ENCODE data around the gene NRDC.

NRDC gene

DNA sequence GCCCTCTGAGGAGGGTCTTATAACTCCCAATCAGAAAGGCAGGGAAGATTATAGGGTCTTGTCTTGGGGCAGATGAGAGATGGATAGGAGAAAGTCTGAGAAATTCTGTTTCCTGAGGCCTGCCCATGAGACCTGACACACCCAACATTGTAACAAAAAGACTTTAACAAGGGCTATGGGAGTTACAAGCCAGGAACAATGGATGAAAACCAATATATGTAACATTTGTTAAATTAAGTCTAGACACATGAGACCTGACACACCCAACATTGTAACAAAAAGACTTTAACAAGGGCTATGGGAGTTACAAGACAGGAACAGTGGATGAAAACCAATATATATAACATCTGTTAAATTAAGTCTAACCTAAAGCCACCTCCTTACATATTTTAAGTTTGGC, 21.8 kb downstream of the NRDC start:
- H3K4me3 ChIP-seq = no peak overlapping the region
- H3K27ac ChIP-seq = no peak overlapping the region
- TF ChIP-seq EZH2 (IDR thresholded peaks at IDR 0.05) (no peak), FOXP2 (optimal IDR thresholded peaks at IDR 0.05; ENCODE audit: control extremely low read depth, extremely low read length, insufficient read depth) (no peak), POLR2AphosphoS5 (IDR thresholded peaks at IDR 0.05; ENCODE audit: borderline replicate concordance, low read depth, low read length) (no peak)
- DNase-seq (ENCODE audit: low read depth, low spot score) = no peak
- H3K9me3 ChIP-seq (ENCODE audit: low read depth, low read length) = no peaks in the 10 kb centered on the region
- no peak overlapping the region for H3K9ac ChIP-seq (ENCODE audit: insufficient read length)
- peaks cover 20% of the 10 kb centered on the region for H3K36me3 ChIP-seq (ENCODE audit: insufficient read depth, low read length)

DNA sequence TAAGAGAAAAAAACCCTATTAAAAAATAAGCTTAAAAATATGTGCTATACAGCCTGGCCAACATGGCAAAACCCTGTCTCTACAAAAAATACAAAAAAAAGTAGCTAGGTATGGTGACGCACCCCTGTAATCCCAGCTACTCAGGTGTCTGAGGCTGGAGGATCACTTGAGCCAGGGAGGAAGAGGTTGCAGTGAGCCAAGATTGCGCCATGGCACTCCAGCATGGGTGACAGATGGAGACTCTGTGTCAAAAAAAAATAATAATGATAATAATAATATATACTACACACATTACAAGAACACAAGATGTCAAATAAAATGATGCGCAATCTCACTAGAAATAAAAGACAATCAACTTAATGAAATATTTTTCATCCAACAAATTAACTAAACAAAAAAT, 22.9 kb downstream of the NRDC start:
- TF ChIP-seq POLR2AphosphoS5 (IDR thresholded peaks at IDR 0.05; ENCODE audit: borderline replicate concordance, low read depth, low read length) = no peak
- TF ChIP-seq EZH2 (IDR thresholded peaks at IDR 0.05) = no peak
- no peak for TF ChIP-seq FOXP2 (optimal IDR thresholded peaks at IDR 0.05; ENCODE audit: control extremely low read depth, extremely low read length, insufficient read depth)
- no peak overlapping the region for H3K9ac ChIP-seq (ENCODE audit: insufficient read length)
- H3K9me3 ChIP-seq (ENCODE audit: low read depth, low read length) = no peaks in the 10 kb centered on the region
- H3K27ac ChIP-seq = no peak overlapping the region
- H3K4me3 ChIP-seq = no peak overlapping the region
- no peak for DNase-seq (ENCODE audit: low read depth, low spot score)
- peaks cover 17% of the 10 kb centered on the region for H3K36me3 ChIP-seq (ENCODE audit: insufficient read depth, low read length)

DNA sequence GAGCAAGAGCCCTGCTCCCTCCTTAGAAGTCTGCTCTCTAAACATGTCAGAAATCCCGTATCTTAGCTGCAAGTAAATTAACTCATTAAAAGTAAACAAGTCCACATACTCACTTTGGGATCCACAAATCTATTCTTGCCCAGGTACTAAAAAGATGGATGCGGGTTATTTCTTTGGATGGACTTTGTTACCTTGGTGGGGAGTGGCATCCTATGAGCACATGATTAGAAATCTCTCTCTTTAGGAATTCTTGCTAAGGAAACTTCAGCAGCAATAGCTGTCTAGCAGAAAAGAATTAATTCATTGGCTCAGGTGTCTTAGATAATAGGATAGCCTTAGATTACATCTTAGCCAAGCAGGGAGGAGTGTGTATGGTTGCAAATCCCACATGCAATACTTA, 25.2 kb downstream of the NRDC start:
- no peak for DNase-seq (ENCODE audit: low read depth, low spot score)
- Histone ChIP-seq H3K27ac (no peak overlapping the region), H3K9ac (ENCODE audit: insufficient read length) (no peak overlapping the region), H3K9me3 (ENCODE audit: low read depth, low read length) (0 out of 2 replicates have a peak, but pooled peaks cover 2% of the 10 kb centered on the region), H3K4me3 (no peak overlapping the region), H3K36me3 (ENCODE audit: insufficient read depth, low read length) (peaks cover 27% of the 10 kb centered on the region)
- TF ChIP-seq EZH2 (IDR thresholded peaks at IDR 0.05) = no peak
- no peak for TF ChIP-seq FOXP2 (optimal IDR thresholded peaks at IDR 0.05; ENCODE audit: control extremely low read depth, extremely low read length, insufficient read depth)
- no peak for TF ChIP-seq POLR2AphosphoS5 (IDR thresholded peaks at IDR 0.05; ENCODE audit: borderline replicate concordance, low read depth, low read length)

- no peak for TF ChIP-seq FOXP2 (optimal IDR thresholded peaks at IDR 0.05; ENCODE audit: control extremely low read depth, extremely low read length, insufficient read depth)
- TF ChIP-seq EZH2 (IDR thresholded peaks at IDR 0.05) = no peak
- TF ChIP-seq POLR2AphosphoS5 (IDR thresholded peaks at IDR 0.05; ENCODE audit: borderline replicate concordance, low read depth, low read length) = no peak
- Histone ChIP-seq H3K27ac (peak overlapping the region; percentile 71), H3K4me3 (no peak overlapping the region), H3K36me3 (ENCODE audit: insufficient read depth, low read length) (peaks cover 37% of the 10 kb centered on the region), H3K9ac (ENCODE audit: insufficient read length) (peak overlapping the region; percentile 38), H3K9me3 (ENCODE audit: low read depth, low read length) (0 out of 2 replicates have a peak, but pooled peaks cover 2% of the 10 kb centered on the region)
- no peak for DNase-seq (ENCODE audit: low read depth, low spot score)
Observed at GRCh38 chr1:51851882-51852396, 26.6 kb downstream of the NRDC start.

- no peak for DNase-seq (ENCODE audit: low read depth, low spot score)
- peaks cover 38% of the 10 kb centered on the region for H3K36me3 ChIP-seq (ENCODE audit: insufficient read depth, low read length)
- H3K9me3 ChIP-seq (ENCODE audit: low read depth, low read length) = 0 out of 2 replicates have a peak, but pooled peaks cover 2% of the 10 kb centered on the region
- peak overlapping the region; percentile 71 for H3K27ac ChIP-seq
- no peak overlapping the region for H3K4me3 ChIP-seq
- H3K9ac ChIP-seq (ENCODE audit: insufficient read length) = peak overlapping the region; percentile 18
- TF ChIP-seq FOXP2 (optimal IDR thresholded peaks at IDR 0.05; ENCODE audit: control extremely low read depth, extremely low read length, insufficient read depth) = no peak
- no peak for TF ChIP-seq EZH2 (IDR thresholded peaks at IDR 0.05)
- no peak for TF ChIP-seq POLR2AphosphoS5 (IDR thresholded peaks at IDR 0.05; ENCODE audit: borderline replicate concordance, low read depth, low read length)
Observed at GRCh38 chr1:51850420-51851223, 27.9 kb downstream of the NRDC start.

DNA sequence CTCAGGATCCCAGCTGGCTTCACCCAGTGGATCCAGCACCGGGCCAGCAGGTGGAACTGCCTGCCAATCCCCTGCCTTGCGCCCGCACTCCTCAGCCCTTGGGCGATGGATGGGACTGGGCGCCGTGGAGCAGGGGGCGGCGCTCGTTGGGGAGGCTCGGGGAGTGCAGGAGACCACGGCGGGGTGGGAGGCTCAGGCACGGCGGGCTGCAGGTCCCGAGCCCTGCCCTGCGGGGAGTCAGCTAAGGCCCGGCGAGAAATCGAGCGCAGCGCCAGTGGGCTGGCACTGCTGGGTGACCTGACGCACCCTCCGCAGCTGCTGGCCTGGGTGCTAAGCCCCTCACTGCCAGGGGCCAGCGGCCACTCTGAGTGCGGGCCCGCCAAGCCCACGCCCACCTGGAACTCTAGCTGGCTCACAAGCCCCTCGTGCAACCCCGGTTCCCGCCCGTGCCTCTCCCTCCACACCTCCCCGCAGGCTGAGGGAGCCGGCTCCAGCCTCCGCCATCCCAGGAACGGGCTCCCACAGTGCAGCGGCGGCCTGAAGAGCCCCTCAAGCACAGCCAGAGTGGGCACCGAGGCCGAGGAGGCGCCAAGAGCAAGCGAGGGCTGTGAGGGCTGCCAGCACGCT, 31.1 kb downstream of the NRDC start:
- Histone ChIP-seq H3K9me3 (ENCODE audit: low read depth, low read length) (0 out of 2 replicates have a peak, but pooled peaks cover 2% of the 10 kb centered on the region), H3K4me3 (no peak overlapping the region), H3K36me3 (ENCODE audit: insufficient read depth, low read length) (peaks cover 27% of the 10 kb centered on the region), H3K9ac (ENCODE audit: insufficient read length) (no peak overlapping the region), H3K27ac (no peak overlapping the region)
- TF ChIP-seq POLR2AphosphoS5 (IDR thresholded peaks at IDR 0.05; ENCODE audit: borderline replicate concordance, low read depth, low read length) (no peak), FOXP2 (optimal IDR thresholded peaks at IDR 0.05; ENCODE audit: control extremely low read depth, extremely low read length, insufficient read depth) (no peak), EZH2 (IDR thresholded peaks at IDR 0.05) (no peak)
- no peak for DNase-seq (ENCODE audit: low read depth, low spot score)

- Histone ChIP-seq H3K9ac (ENCODE audit: insufficient read length) (peak overlapping the region; percentile 74), H3K4me3 (peak overlapping the region; percentile 56), H3K36me3 (ENCODE audit: insufficient read depth, low read length) (peaks cover 38% of the 10 kb centered on the region), H3K27ac (peak overlapping the region; percentile 99), H3K9me3 (ENCODE audit: low read depth, low read length) (0 out of 2 replicates have a peak, but pooled peaks cover 2% of the 10 kb centered on the region)
- TF ChIP-seq EZH2 (IDR thresholded peaks at IDR 0.05) (no peak), POLR2AphosphoS5 (IDR thresholded peaks at IDR 0.05; ENCODE audit: borderline replicate concordance, low read depth, low read length) (no peak), FOXP2 (optimal IDR thresholded peaks at IDR 0.05; ENCODE audit: control extremely low read depth, extremely low read length, insufficient read depth) (no peak)
- DNase-seq (ENCODE audit: low read depth, low spot score) = no peak
Observed at GRCh38 chr1:51843948-51844347, 34.6 kb downstream of the NRDC start.

DNA sequence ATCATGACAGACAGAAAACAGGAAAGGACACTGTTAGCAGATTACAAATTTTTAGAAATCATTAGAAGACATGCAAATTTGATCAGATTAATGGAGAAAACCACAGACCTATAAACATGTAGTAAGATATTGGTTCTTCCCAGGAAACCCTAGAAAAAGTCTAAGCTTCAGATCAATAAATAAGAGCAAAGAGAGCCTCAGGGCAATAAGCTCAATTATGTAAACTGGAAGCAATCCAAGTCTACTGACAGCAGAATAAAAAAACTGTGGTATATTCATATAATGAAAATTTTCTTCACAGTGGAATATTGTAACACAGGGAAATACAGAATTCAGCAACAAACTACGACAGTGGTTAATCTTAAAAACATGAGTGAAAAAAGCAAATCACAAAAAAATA, 36.3 kb downstream of the NRDC start:
- Histone ChIP-seq H3K4me3 (peak overlapping the region; percentile 63), H3K9ac (ENCODE audit: insufficient read length) (peak overlapping the region; percentile 42), H3K9me3 (ENCODE audit: low read depth, low read length) (no peaks in the 10 kb centered on the region), H3K27ac (peak overlapping the region; percentile 99), H3K36me3 (ENCODE audit: insufficient read depth, low read length) (peaks cover 41% of the 10 kb centered on the region)
- peak; percentile 99 for DNase-seq (ENCODE audit: low read depth, low spot score)
- no peak for TF ChIP-seq EZH2 (IDR thresholded peaks at IDR 0.05)
- peak; percentile 76; the same call in 1 of the 2 replicates for TF ChIP-seq POLR2AphosphoS5 (IDR thresholded peaks at IDR 0.05; ENCODE audit: borderline replicate concordance, low read depth, low read length)
- TF ChIP-seq FOXP2 (optimal IDR thresholded peaks at IDR 0.05; ENCODE audit: control extremely low read depth, extremely low read length, insufficient read depth) = no peak

All from SK-N-MC (cell line).